GM12878 (cell line): ENCODE data around the gene F12. TPM values are rescaled to one million over a fixed set of nuclear protein-coding genes. Genes with fewer than 3 reads are reported as not detected.

Experiments used
- ATF7 ChIP-seq: fragments of 450-650 bp; IDR thresholded peaks from 2 replicates; pipeline ENCODE4 v1.6.1; 2016; ENCODE audit warnings: low read depth, mild to moderate bottlenecking
- CEBPB ChIP-seq, 2 experiments: fragments of 150-350 bp in 1 of 2; IDR thresholded peaks; 2 replicates each; pipeline ENCODE4 v1.6.1; 2012 to 2014; ENCODE audit warnings: low read depth in 2 of 2, low read length in 2 of 2, borderline replicate concordance in 1 of 2, inconsistent platforms in 1 of 2
- DPF2 ChIP-seq: fragments of 450-650 bp; IDR thresholded peaks from 2 replicates; pipeline ENCODE4 v1.6.1; 2017; ENCODE audit warnings: mild to moderate bottlenecking
- EP300 ChIP-seq, 2 experiments: fragments of 150-350 bp in 1 of 2; IDR thresholded peaks; 2 replicates each; pipeline ENCODE4 v1.6.1; 2011 to 2012; ENCODE audit warnings: low read depth in 2 of 2, low read length in 2 of 2, borderline replicate concordance in 1 of 2, improper control_type of control experiment in 1 of 2, inconsistent platforms in 1 of 2; ENCODE audit not compliant: control insufficient read depth in 1 of 2
- ETV6 ChIP-seq, 2 experiments: fragments of 450-650 bp in 1 of 2; IDR thresholded peaks in 1 of 2; conservative IDR thresholded peaks in 1 of 2; 2 replicates each; pipeline ENCODE4 v1.6.1; 2014; ENCODE audit warnings: antibody characterized with exemption in 1 of 2, borderline replicate concordance in 1 of 2, low read depth in 1 of 2, mild to moderate bottlenecking in 1 of 2, moderate library complexity in 1 of 2
- HDGF ChIP-seq: fragments of 450-650 bp; IDR thresholded peaks from 2 replicates; pipeline ENCODE4 v1.6.1; 2016; ENCODE audit warnings: antibody characterized with exemption
- IRF4 ChIP-seq: IDR thresholded peaks from 2 replicates; pipeline ENCODE4 v1.6.1; 2011; ENCODE audit warnings: low read depth, low read length
- KAT2A ChIP-seq: conservative IDR thresholded peaks from 2 replicates; pipeline ENCODE4 v1.6.1; 2011; ENCODE audit warnings: low read depth, low read length; ENCODE audit not compliant: control insufficient read depth
- MTA2 ChIP-seq: fragments of 450-650 bp; IDR thresholded peaks from 2 replicates; pipeline ENCODE4 v1.6.1; 2016; ENCODE audit warnings: low read depth, mild to moderate bottlenecking, moderate library complexity
- MXI1 ChIP-seq: fragments of 150-350 bp; IDR thresholded peaks from 2 replicates; pipeline ENCODE4 v1.6.1; 2011; ENCODE audit warnings: low read depth, mild to moderate bottlenecking, inconsistent platforms, low read length, improper control_type of control experiment
- NBN ChIP-seq: fragments of 450-650 bp; IDR thresholded peaks from 2 replicates; pipeline ENCODE4 v1.6.1; 2016
- PAX5 ChIP-seq: IDR thresholded peaks from 2 replicates; pipeline ENCODE4 v1.6.1; 2011; ENCODE audit warnings: low read depth, low read length, borderline replicate concordance
- SPI1 ChIP-seq: IDR thresholded peaks from 2 replicates; pipeline ENCODE4 v1.6.1; 2011; ENCODE audit warnings: low read depth, mild to moderate bottlenecking, low read length, moderate library complexity, borderline replicate concordance; ENCODE audit not compliant: insufficient read depth
- TCF12 ChIP-seq: IDR thresholded peaks from 2 replicates; pipeline ENCODE4 v1.6.1; 2011; ENCODE audit warnings: low read depth, mild to moderate bottlenecking, low read length
- ZBED1 ChIP-seq: IDR thresholded peaks from 2 replicates; pipeline ENCODE4 v1.6.1; 2016; ENCODE audit warnings: borderline replicate concordance
- ZNF24 ChIP-seq: fragments of 450-650 bp; IDR thresholded peaks from 2 replicates; pipeline ENCODE4 v1.6.1; 2017; ENCODE audit warnings: antibody characterized with exemption, mild to moderate bottlenecking
- ZZZ3 ChIP-seq: IDR thresholded peaks from 2 replicates; pipeline ENCODE4 v1.6.1; 2011; ENCODE audit warnings: low read depth; ENCODE audit not compliant: control insufficient read depth, insufficient read length
- polyA plus RNA-seq, 11 experiments: library from polyadenylated mRNA; depleted of rRNA in 4 of 11; unstranded in 6 of 11; stranded (reverse) in 5 of 11; fragments of >200 nt; fragmentation: Nextera tagmentation in 4 of 11; fragmentation: Illumina TruSeq in 1 of 11; extraction: Ambion mirVana in 4 of 11; extraction: Trizol in 1 of 11; gene quantifications; 1 replicate in 1 of 11; 2 replicates in 10 of 11; pipeline versions ENCODE4 v1.2.1 to v1.2.3, GENCODE V29; 2011 to 2016; ENCODE audit warnings: inconsistent platforms in 2 of 11, missing spikeins in 2 of 11, low read depth in 1 of 11
- total RNA-seq, 4 experiments: library from RNA; depleted of rRNA in 3 of 4; stranded (reverse); fragments of >200 nt in 3 of 4; fragmentation: Illumina TruSeq in 1 of 4; extraction: Trizol in 1 of 4; gene quantifications; 2 replicates each; pipeline versions ENCODE4 v1.2.1 to v1.2.3, GENCODE V29; 2013 to 2021
- TF ChIP-seq, protein P1 (sequence below): fragments of 150-350 bp; IDR thresholded peaks from 2 replicates; pipeline ENCODE4 v1.6.1; 2014; ENCODE audit warnings: mild to moderate bottlenecking, low read depth, low read length
- TF ChIP-seq, protein P2 (sequence below): fragments of 450-650 bp; conservative IDR thresholded peaks from 2 replicates; pipeline ENCODE4 v1.6.1; 2017; ENCODE audit warnings: mild to moderate bottlenecking, moderate library complexity
- TF ChIP-seq, protein P3 (sequence below): fragments of 450-650 bp; IDR thresholded peaks from 2 replicates; pipeline ENCODE4 v1.6.1; 2017; ENCODE audit warnings: borderline replicate concordance
- TF ChIP-seq, protein P4 (sequence below): IDR thresholded peaks from 2 replicates; pipeline ENCODE4 v1.6.1; 2011; ENCODE audit warnings: mild to moderate bottlenecking, low read depth, low read length, moderate library complexity; ENCODE audit not compliant: insufficient replicate concordance

Gene F12
- total and polyA plus RNA-seq, 10 of the 15 experiments (the other 5 are each of a cell fraction or from before 2014, with no cell fraction given) = 0.25 to 11.3 (median 5.5) TPM

DNA sequence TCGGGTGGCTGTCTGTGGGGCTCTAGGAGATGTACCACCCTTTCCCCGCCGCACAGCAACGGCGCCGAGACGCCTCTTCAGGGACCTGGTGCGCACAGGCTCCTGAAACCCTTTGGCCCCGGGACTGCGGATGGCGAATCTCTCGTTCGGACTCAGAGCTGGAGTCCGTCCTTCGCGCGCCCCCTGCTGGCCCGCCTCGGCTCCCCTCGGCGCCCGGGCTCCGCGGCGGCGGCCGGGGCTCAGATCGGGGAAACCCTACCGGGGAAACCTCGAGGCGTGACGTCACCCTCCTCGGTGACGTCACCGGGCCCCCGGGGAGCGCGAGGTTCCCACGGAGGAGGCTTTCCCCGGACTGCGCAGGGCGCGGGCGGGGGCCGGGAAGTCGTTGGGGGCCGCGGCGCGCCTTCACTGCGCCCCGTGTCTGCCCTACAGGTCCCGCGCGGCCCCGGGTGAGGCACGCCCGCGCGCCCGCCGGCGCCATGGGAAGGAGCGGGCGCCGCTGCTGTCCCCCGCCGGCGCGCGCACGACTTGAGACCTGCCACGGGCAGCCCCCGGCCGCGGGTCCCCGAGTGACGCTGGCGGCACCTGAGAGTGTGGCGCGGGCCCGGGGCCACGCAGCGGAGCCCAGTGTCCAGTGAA lies 45.2 kb upstream of the F12 start (continued):
- no peak for TF ChIP-seq SPI1
- peak; percentile 93 for TF ChIP-seq DPF2
- TF ChIP-seq IRF4 = no peak
- no peak for TF ChIP-seq ZZZ3
- no peak for TF ChIP-seq MTA2
- TF ChIP-seq, protein P1, sequence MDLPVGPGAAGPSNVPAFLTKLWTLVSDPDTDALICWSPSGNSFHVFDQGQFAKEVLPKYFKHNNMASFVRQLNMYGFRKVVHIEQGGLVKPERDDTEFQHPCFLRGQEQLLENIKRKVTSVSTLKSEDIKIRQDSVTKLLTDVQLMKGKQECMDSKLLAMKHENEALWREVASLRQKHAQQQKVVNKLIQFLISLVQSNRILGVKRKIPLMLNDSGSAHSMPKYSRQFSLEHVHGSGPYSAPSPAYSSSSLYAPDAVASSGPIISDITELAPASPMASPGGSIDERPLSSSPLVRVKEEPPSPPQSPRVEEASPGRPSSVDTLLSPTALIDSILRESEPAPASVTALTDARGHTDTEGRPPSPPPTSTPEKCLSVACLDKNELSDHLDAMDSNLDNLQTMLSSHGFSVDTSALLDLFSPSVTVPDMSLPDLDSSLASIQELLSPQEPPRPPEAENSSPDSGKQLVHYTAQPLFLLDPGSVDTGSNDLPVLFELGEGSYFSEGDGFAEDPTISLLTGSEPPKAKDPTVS = no peak
- TF ChIP-seq, protein P2, sequence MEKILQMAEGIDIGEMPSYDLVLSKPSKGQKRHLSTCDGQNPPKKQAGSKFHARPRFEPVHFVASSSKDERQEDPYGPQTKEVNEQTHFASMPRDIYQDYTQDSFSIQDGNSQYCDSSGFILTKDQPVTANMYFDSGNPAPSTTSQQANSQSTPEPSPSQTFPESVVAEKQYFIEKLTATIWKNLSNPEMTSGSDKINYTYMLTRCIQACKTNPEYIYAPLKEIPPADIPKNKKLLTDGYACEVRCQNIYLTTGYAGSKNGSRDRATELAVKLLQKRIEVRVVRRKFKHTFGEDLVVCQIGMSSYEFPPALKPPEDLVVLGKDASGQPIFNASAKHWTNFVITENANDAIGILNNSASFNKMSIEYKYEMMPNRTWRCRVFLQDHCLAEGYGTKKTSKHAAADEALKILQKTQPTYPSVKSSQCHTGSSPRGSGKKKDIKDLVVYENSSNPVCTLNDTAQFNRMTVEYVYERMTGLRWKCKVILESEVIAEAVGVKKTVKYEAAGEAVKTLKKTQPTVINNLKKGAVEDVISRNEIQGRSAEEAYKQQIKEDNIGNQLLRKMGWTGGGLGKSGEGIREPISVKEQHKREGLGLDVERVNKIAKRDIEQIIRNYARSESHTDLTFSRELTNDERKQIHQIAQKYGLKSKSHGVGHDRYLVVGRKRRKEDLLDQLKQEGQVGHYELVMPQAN = no peak; the same call in none of the 2 replicates
- no peak for TF ChIP-seq KAT2A
- no peak for TF ChIP-seq CEBPB (IDR thresholded peaks at IDR 0.05; ENCODE audit: borderline replicate concordance in 1 of 2, low read depth in 2 of 2, low read length in 2 of 2)
- TF ChIP-seq MXI1 = peak; percentile 33
- TF ChIP-seq, protein P3, sequence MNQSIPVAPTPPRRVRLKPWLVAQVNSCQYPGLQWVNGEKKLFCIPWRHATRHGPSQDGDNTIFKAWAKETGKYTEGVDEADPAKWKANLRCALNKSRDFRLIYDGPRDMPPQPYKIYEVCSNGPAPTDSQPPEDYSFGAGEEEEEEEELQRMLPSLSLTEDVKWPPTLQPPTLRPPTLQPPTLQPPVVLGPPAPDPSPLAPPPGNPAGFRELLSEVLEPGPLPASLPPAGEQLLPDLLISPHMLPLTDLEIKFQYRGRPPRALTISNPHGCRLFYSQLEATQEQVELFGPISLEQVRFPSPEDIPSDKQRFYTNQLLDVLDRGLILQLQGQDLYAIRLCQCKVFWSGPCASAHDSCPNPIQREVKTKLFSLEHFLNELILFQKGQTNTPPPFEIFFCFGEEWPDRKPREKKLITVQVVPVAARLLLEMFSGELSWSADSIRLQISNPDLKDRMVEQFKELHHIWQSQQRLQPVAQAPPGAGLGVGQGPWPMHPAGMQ = no peak
- TF ChIP-seq PAX5 = peak; percentile 68
- peak; percentile 67 for TF ChIP-seq NBN
- peak; percentile 50; the same call in 1 of the 2 replicates for TF ChIP-seq ZBED1
- TF ChIP-seq EP300 (IDR thresholded peaks at IDR 0.05; ENCODE audit: borderline replicate concordance in 1 of 2, control insufficient read depth in 1 of 2, low read depth in 2 of 2, low read length in 2 of 2) = peak; percentile 39 to 70; a peak in 3 of 4 replicates
- no peak for TF ChIP-seq HDGF
- peak; percentile 95 for TF ChIP-seq ATF7
- TF ChIP-seq, protein P4, sequence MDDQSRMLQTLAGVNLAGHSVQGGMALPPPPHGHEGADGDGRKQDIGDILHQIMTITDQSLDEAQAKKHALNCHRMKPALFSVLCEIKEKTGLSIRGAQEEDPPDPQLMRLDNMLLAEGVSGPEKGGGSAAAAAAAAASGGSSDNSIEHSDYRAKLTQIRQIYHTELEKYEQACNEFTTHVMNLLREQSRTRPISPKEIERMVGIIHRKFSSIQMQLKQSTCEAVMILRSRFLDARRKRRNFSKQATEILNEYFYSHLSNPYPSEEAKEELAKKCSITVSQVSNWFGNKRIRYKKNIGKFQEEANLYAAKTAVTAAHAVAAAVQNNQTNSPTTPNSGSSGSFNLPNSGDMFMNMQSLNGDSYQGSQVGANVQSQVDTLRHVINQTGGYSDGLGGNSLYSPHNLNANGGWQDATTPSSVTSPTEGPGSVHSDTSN = no peak
- TF ChIP-seq ZNF24 = peak; percentile 71; the same call in 1 of the 2 replicates
- no peak for TF ChIP-seq ETV6 (conservative IDR thresholded peaks at IDR 0.05 in 1 of 2, IDR thresholded peaks at IDR 0.05 in 1 of 2; ENCODE audit: borderline replicate concordance in 1 of 2, low read depth in 1 of 2)
- TF ChIP-seq TCF12 = peak; percentile 64
